Psoas muscle (tissue), 8 donors: ENCODE data around the gene EFCAB13. TPM values are rescaled to one million over a fixed set of nuclear protein-coding genes. Genes with fewer than 3 reads are reported as not detected.

Source experiments
- ATAC-seq, 4 donors: fragments of 200-7000 bp; cut with Tn5 transposase; one replicate each; pipeline ENCODE4 v1.9.1; 2020; ENCODE audit warnings: moderate library complexity in 3 of 4, mild to moderate bottlenecking in 2 of 4
- DNase-seq, 2 donors: peaks; one replicate each; pipeline ENCODE4 v3.0.0-alpha.2; 2020
- H3K27ac ChIP-seq: fragments of 200-600 bp; one replicate; pipeline ENCODE4 v1.8.0; 2022
- H3K27me3 ChIP-seq, 3 donors: fragments of 200-600 bp in 1 of 3; one replicate each; pipeline versions ENCODE4 v1.6.1 to v1.8.0; 2013 to 2022; ENCODE audit warnings: low read length in 2 of 3, mild to moderate bottlenecking in 2 of 3, moderate library complexity in 1 of 3; ENCODE audit not compliant: insufficient read depth in 3 of 3
- H3K36me3 ChIP-seq, 2 donors: fragments of 200-600 bp in 1 of 2; one replicate each; pipeline versions ENCODE4 v1.6.1 to v1.8.0; 2013 to 2022; ENCODE audit warnings: low read depth in 1 of 2, mild to moderate bottlenecking in 1 of 2, moderate library complexity in 1 of 2; ENCODE audit not compliant: insufficient read depth in 1 of 2
- H3K4me1 ChIP-seq: fragments of 200-600 bp; one replicate; pipeline ENCODE4 v1.8.0; 2022
- H3K4me3 ChIP-seq: fragments of 200-600 bp; one replicate; pipeline ENCODE4 v1.8.0; 2022; ENCODE audit warnings: mild to moderate bottlenecking
- H3K9me3 ChIP-seq: fragments of 200-600 bp; one replicate; pipeline ENCODE4 v1.8.0; 2022
- CTCF ChIP-seq: fragments of 200-600 bp; IDR thresholded peaks from one replicate; pipeline ENCODE4 v1.8.0; 2022; ENCODE audit warnings: antibody characterized with exemption
- WGBS, 3 donors: extraction: QIAGEN DNeasy Blood & Tissue Kit; methylation state at CpG; one replicate each; pipeline versions ENCODE4 v1.1.6 to v1.1.7; 2013; 5-methylcytosine and 5-hydroxymethylcytosine counted together
- intact Hi-C, 2 donors: fragments of 100-400 bp; cut with DNase I; formaldehyde crosslinking; loops; one replicate each; pipeline versions ENCODE4 v1.11.0 to v1.14.2; 2022
- polyA plus RNA-seq, 3 donors: library from polyadenylated mRNA; stranded (reverse); fragments of 200-250 nt; gene quantifications; one replicate each; pipeline ENCODE4 v1.2.3, GENCODE V29; 2013
- total RNA-seq, 4 donors: library from RNA; stranded (reverse); fragmentation: NEBNext Ultra II Directional in 2 of 4; extraction: Animal tissue kit (Norgen Biotek cat#: 25700) in 2 of 4; gene quantifications; one replicate each; pipeline versions ENCODE4 v1.2.1 to v1.2.4, GENCODE V29; 2021 to 2023
- donor health status: healthy with polysubstance abuse.
- donor health status: DM: no; HTN: no; CAD: no; lungs with moderate emphysema.
- donor health status: Bipolar disorder and iron deficiency.
- donor health status: healthy.
- donor health status: DM: yes; HTN: yes; CAD: no.
- donor health status: DM: no; HTN: no; CAD: no.
- donor health status: DM: no; HTN: no; CAD: no.
- donor health status: DM: yes; HTN: yes; CAD: no.

Gene EFCAB13
- total and polyA plus RNA-seq, 7 donors, result 0.32 to 2.2 (median 0.68) TPM

- no peak for DNase-seq
- intact Hi-C loops, result no loop called here
- H3K4me1 ChIP-seq, result no peaks in the 10 kb centered on the region
- no peaks in the 10 kb centered on the region for H3K27me3 ChIP-seq
- WGBS, 3 donors, result 83 to 89% (median 85%) methylated on average over 4 of the region's 4 CpGs
- TF ChIP-seq CTCF, result no peak
- no peak overlapping the region for H3K4me3 ChIP-seq
- ATAC-seq, result no peak
- H3K36me3 ChIP-seq, result peaks cover 0 to 2% of the 10 kb centered on the region in 2 donors
- H3K27ac ChIP-seq, result no peak overlapping the region
- no peaks in the 10 kb centered on the region for H3K9me3 ChIP-seq
Observed at GRCh38 chr17:47287068-47287467, 36.7 kb upstream of the EFCAB13 start.

GRCh38 chr17:47287639-47288038 lies 36.1 kb upstream of the EFCAB13 start:
- H3K4me1 ChIP-seq, result no peaks in the 10 kb centered on the region
- no peaks in the 10 kb centered on the region for H3K9me3 ChIP-seq
- intact Hi-C loops, result no loop called here
- H3K27ac ChIP-seq, result no peak overlapping the region
- H3K36me3 ChIP-seq, result peaks cover 0 to 2% of the 10 kb centered on the region in 2 donors
- no peak overlapping the region for H3K4me3 ChIP-seq
- no peaks in the 10 kb centered on the region for H3K27me3 ChIP-seq
- no peak for TF ChIP-seq CTCF
- no peak for DNase-seq
- 83 to 95% (median 92%) methylated on average over 2 of the region's 2 CpGs for WGBS, 3 donors
- no peak for ATAC-seq

- Histone ChIP-seq H3K27me3 (no peaks in the 10 kb centered on the region), H3K4me1 (no peaks in the 10 kb centered on the region), H3K27ac (no peak overlapping the region), H3K9me3 (no peaks in the 10 kb centered on the region), H3K4me3 (no peak overlapping the region), H3K36me3 (peaks cover 0 to 2% of the 10 kb centered on the region in 2 donors)
- intact Hi-C loops, result no loop called here
- 74 to 88% (median 80%) methylated on average over 6 of the region's 6 CpGs for WGBS, 3 donors
- ATAC-seq (no peak), DNase-seq (no peak)
- no peak for TF ChIP-seq CTCF
Observed at GRCh38 chr17:47288531-47289116, 35.1 kb upstream of the EFCAB13 start.

- Histone ChIP-seq H3K9me3 (no peaks in the 10 kb centered on the region), H3K4me1 (no peaks in the 10 kb centered on the region), H3K36me3 (peaks cover 0 to 2% of the 10 kb centered on the region in 2 donors), H3K4me3 (no peak overlapping the region), H3K27ac (no peak overlapping the region), H3K27me3 (no peaks in the 10 kb centered on the region)
- no peak for TF ChIP-seq CTCF
- intact Hi-C loops, result no loop called here
- 97 to 100% (median 100%) methylated on average over 1 of the region's 1 CpG for WGBS, 3 donors
- DNase-seq (no peak), ATAC-seq (no peak)
Observed at GRCh38 chr17:47289302-47289701, 34.5 kb upstream of the EFCAB13 start.

- TF ChIP-seq CTCF, result no peak
- DNase-seq (no peak), ATAC-seq (no peak)
- Histone ChIP-seq H3K27ac (no peak overlapping the region), H3K4me3 (no peak overlapping the region), H3K9me3 (no peaks in the 10 kb centered on the region), H3K27me3 (no peaks in the 10 kb centered on the region), H3K4me1 (no peaks in the 10 kb centered on the region), H3K36me3 (no peaks in the 10 kb centered on the region)
- intact Hi-C loops, result no loop called here
- 64 to 74% (median 68%) methylated on average over 5 of the region's 5 CpGs for WGBS, 3 donors
Observed at GRCh38 chr17:47290870-47291241, 32.9 kb upstream of the EFCAB13 start.
